ENCODE results near the gene LGALS3.

Gene LGALS3

GRCh38 chr14:55131370-55132137 lies 2.5 kb downstream of the LGALS3 start:
- peak; percentile 27 for DNase-seq

GRCh38 chr14:55133416-55133815 lies 4.4 kb downstream of the LGALS3 start:
- no peak for DNase-seq

- DNase-seq = no peak
Observed at GRCh38 chr14:55136241-55136640, 7.2 kb downstream of the LGALS3 start.

GRCh38 chr14:55136885-55137786 lies 8.1 kb downstream of the LGALS3 start:
- no peak for DNase-seq

- no peak for DNase-seq
Observed at GRCh38 chr14:55138091-55138490, 9.0 kb downstream of the LGALS3 start.

- no peak for DNase-seq
Observed at GRCh38 chr14:55139141-55139540, 10.1 kb downstream of the LGALS3 start.

GRCh38 chr14:55139696-55140509 lies 10.9 kb downstream of the LGALS3 start:
- no peak for DNase-seq

- no peak for DNase-seq
Observed at GRCh38 chr14:55141825-55142224, 12.8 kb downstream of the LGALS3 start.

- DNase-seq = no peak
Observed at GRCh38 chr14:55142466-55142865, 13.4 kb downstream of the LGALS3 start.

GRCh38 chr14:55146425-55146824 lies 17.4 kb downstream of the LGALS3 start:
- no peak for DNase-seq

- DNase-seq = no peak
Observed at GRCh38 chr14:55151601-55152000, 22.5 kb downstream of the LGALS3 start.

GRCh38 chr14:55152052-55152753 lies 23.2 kb downstream of the LGALS3 start:
- DNase-seq = no peak

GRCh38 chr14:55153951-55154350 lies 24.9 kb downstream of the LGALS3 start:
- DNase-seq = no peak

- no peak for DNase-seq
Observed at GRCh38 chr14:55157080-55157479, 28.0 kb downstream of the LGALS3 start.

GRCh38 chr14:55158412-55158811 lies 29.4 kb downstream of the LGALS3 start:
- DNase-seq = no peak

- DNase-seq = peak; percentile 64
Observed at GRCh38 chr14:55160989-55161388, 31.9 kb downstream of the LGALS3 start.

GRCh38 chr14:55170526-55170925 lies 41.5 kb downstream of the LGALS3 start:
- DNase-seq = no peak

- DNase-seq = no peak
Observed at GRCh38 chr14:55180006-55180405, 51.0 kb downstream of the LGALS3 start.

GRCh38 chr14:55180434-55180833 lies 51.4 kb downstream of the LGALS3 start:
- no peak for DNase-seq

GRCh38 chr14:55188686-55189295 lies 59.7 kb downstream of the LGALS3 start:
- DNase-seq = no peak

GRCh38 chr14:55190906-55191202 lies 61.8 kb downstream of the LGALS3 start:
- DNase-seq = no peak

Measured in CD4-positive, alpha-beta T cell treated with Interleukin-10 for 1 hour (primary cell).